22Rv1 (cell line): ENCODE results near the gene C11orf91.

ENCODE experiments used
- ZFX ChIP-seq: fragments of 450-650 bp; IDR thresholded peaks from 2 replicates; pipeline ENCODE4 v1.6.1; 2017; ENCODE audit warnings: antibody characterized with exemption, borderline replicate concordance
- TF ChIP-seq, protein P1 (sequence below): fragments of 450-650 bp; IDR thresholded peaks from 2 replicates; pipeline ENCODE4 v1.5.1; 2017; ENCODE audit warnings: mild to moderate bottlenecking

DNA sequence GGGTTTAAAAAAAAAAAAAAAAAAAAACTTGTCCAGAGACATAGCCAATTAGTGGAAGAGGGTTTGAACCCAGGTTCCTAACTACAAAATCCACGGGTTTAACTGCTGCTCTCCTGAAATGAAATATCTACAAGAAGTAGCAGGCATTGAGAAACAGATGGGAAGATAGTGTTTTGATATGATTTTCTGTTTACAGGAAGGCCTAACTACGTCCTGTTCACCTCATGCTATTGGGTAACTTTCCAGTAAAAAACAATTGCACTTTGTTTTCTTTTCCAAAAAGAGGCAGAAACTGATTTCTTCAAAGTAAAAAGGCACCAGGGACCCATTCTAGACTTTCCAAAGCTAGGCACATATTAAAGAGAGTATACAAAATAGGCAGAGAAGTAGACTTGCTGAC is 5.9 kb upstream of the C11orf91 start:
- TF ChIP-seq, protein P1, sequence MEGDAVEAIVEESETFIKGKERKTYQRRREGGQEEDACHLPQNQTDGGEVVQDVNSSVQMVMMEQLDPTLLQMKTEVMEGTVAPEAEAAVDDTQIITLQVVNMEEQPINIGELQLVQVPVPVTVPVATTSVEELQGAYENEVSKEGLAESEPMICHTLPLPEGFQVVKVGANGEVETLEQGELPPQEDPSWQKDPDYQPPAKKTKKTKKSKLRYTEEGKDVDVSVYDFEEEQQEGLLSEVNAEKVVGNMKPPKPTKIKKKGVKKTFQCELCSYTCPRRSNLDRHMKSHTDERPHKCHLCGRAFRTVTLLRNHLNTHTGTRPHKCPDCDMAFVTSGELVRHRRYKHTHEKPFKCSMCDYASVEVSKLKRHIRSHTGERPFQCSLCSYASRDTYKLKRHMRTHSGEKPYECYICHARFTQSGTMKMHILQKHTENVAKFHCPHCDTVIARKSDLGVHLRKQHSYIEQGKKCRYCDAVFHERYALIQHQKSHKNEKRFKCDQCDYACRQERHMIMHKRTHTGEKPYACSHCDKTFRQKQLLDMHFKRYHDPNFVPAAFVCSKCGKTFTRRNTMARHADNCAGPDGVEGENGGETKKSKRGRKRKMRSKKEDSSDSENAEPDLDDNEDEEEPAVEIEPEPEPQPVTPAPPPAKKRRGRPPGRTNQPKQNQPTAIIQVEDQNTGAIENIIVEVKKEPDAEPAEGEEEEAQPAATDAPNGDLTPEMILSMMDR, result no peak
- no peak for TF ChIP-seq ZFX
